GM19099 (cell line): ENCODE results near the gene PAK4.

Experiments used
- POLR2A ChIP-seq: IDR thresholded peaks from 3 replicates; pipeline ENCODE4 v1.6.1; 2011; ENCODE audit warnings: low read depth; ENCODE audit not compliant: insufficient read length; ENCODE audit errors: extremely low read depth

Gene PAK4

GRCh38 chr19:39137131-39137530, 11.5 kb downstream of the PAK4 start:
- TF ChIP-seq POLR2A = no peak

- TF ChIP-seq POLR2A = no peak
These were observed 12.9 kb downstream of the PAK4 start for GRCh38 chr19:39138221-39139211.

DNA sequence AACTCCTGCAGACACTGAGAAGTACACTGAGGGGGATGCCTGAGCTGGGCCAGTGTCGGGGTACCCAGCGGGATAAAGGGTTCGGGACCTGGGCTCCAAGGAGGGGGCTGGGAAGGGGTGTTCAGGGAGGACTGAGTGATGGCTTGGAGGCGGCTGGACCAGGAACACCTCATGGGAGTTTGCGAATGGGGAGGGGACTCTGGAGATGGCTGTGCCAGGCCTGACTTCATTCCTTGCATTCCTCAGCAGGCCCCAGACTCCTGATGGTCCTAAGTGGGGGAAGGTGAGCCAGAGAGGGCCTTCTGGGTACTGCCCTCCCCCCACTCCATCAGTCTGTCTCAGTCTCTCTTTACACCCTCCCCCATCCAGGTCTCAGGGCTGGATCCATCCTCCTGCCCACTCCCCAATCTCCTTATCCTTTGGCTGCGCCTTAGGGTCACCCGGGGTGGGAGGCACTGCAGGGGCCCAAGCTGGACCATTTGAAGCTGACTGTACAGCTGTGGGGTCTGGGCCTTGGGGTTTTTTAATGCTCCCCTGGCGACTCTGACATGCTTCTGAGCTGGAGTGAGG, 13.8 kb downstream of the PAK4 start:
- no peak for TF ChIP-seq POLR2A

GRCh38 chr19:39139971-39140453, 14.4 kb downstream of the PAK4 start:
- TF ChIP-seq POLR2A = no peak

DNA sequence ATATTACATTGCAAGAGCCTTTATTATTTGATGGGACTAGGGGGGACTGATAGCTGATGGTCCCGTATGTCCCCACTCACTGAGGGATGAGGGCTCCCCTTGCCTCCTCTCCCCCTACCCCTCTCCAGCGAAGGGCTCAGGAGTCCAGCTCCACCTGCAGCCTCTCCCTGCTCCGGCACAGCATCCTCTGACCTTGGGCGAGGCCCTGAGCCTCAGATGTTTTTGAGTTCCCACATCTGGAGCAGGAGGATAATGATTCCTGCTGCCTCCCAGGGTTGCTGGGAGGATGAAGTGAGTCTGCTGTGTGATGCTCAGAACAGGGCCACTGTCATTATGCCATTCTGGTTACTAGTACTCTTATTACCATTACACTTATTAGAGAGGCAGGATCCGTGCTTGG, 15.0 kb downstream of the PAK4 start:
- no peak for TF ChIP-seq POLR2A

DNA sequence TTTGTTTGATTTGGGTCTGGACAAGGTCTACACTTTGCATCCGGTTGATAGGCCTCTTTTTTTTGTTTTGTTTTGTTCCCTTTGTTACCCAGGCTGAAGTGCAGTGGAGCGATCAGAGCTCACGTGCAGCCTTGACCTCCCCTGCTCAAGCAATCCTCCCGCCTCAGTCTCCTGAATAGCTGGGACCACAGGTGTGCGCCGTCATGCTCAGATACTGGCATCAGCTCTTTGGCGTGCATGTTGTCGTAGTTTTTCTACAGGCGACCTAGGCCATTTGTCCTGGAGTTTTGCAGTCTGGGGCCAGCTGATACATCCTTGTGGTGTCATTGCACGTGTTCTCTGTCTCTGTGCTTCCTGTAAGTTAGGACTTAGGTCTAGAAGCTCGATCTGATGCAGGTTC, 16.3 kb downstream of the PAK4 start:
- TF ChIP-seq POLR2A = no peak

DNA sequence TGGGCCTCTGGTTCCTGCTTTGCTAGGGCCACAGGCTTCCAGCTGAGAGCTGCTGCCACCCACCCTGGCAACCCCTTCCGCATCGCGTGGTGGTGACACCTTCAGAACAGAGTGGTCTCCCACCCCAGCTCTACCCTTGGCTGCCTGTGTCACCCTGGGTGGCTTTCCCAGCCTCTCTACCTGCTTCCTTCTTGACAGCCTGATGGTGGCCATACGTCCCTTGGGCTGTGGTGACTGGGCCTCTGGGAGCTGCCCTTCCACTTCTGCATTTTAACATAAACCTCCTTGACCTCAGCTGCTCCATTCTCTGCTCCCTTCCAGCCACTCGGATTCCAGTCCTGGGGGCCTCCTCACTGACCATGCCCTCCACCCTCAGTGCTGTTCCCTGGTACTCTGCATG, 17.0 kb downstream of the PAK4 start:
- no peak for TF ChIP-seq POLR2A

DNA sequence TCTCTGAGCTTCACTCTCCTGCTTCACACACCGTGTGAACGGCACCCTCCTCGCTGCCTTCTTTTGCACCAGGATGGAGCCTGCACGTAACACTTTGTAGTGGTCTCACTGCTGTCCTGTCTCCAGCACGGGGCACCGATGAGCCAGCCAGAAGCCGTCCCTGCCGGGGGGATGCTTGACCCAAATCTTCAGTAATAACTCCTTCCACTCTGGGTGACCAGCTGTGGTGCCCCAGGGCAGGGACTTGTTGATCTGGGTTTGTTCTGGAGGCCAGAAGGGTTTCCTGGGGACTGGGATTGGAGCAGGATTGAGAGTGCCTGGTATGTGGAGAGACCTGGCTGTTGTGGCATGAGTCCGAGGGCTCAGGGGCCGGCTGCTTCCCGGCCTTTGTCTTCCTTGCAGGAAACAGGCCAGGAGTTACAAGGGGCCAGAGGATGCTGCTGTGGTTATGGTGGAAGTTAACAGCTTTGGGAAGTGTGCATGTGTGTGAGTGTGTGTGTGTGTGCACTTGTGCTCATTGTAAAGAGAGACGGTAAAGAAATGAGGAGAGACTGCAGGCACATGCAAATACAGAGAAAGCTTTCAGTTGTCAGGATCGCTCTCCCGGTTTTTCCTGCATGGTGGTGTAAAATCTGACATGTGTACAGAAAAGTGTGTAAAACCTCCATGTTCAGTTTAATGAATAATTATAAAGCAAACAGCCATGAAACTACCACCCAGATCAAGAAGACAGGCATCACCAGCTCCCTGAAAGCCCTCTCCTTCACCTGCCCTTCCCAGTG, 18.9 kb downstream of the PAK4 start:
- no peak for TF ChIP-seq POLR2A

DNA sequence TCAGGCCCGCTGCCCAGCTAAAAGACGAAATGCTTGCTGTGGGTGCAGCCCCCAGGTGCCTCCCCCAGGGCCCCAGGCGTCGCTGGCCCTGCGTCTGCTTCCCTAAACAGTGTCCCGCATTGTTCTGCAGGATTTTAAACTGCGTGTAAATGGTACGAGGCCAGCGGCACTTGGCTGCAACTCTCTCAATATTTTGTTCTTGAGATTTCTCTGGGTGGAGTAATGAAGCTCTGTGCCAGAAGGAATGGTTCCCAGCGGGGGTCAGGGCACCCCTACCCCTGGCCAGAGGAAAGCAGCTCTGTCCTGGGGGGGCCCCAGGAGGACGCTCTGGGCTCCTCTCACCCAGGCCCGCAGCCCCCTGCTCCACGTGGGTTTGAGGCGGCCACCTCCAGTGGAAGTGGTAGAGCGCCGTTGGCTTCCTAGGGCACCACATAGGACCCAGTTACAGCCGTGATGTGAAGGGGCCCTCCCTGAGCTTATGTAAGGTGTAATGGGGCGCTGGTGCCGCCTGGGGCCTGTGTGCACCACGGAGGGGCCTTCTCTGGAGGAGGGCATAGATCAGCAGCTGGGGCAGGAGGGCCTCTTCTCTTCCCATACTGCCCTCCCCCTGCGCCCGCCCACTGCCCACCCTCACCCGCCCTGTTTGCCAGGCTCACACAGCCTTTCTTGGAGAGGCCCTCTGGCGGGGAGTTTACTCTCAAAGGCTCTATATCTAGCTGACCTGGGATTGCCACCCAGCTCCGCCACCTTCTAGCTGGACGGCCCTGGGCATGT, 19.8 kb downstream of the PAK4 start:
- no peak for TF ChIP-seq POLR2A

DNA sequence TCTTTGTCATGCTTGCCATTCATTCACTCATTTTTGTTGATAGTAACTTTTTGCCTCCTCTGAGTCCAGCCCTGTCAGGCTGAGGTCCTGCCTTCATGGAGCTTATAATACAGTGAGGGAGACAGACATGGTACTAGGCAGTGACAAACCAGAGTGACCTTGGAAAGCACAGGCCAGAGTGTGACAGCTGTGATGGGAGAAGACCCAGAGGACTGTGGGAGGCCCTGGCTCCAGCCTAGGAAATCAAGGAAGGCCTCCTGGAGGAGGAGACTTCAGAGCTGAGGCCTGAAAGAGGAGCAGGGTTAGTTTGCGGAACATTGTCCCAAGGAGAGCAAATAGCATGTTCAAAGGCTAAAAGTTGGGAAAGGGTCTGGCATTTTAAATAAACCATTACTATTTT, 20.5 kb downstream of the PAK4 start:
- no peak for TF ChIP-seq POLR2A

GRCh38 chr19:39146686-39147450, 21.3 kb downstream of the PAK4 start:
- TF ChIP-seq POLR2A = no peak

- no peak for TF ChIP-seq POLR2A
These were observed 21.9 kb downstream of the PAK4 start for GRCh38 chr19:39147480-39147879.

GRCh38 chr19:39148939-39149529, 23.4 kb downstream of the PAK4 start:
- no peak for TF ChIP-seq POLR2A
